NCI-H146 (cell line): ENCODE results near the gene CNMD.
A peak's percentile ranks its signal among the peaks of the same experiment; 100 is the strongest.
"Not testable (repeated sequence)": the region's sequence is repeated elsewhere in the genome, so short reads cannot be mapped to it uniquely, and the experiment has no call there.

Experiments used
- DNase-seq: peaks from one replicate; lab custom pipeline; 2025; lab: John Stamatoyannopoulos, UW

Gene CNMD

GRCh38 chr13:52686376-52686775 is 53.2 kb downstream of the CNMD start:
- no peak for DNase-seq

- not testable (repeated sequence) for DNase-seq
Observed at GRCh38 chr13:52685806-52686205, 53.8 kb downstream of the CNMD start.

GRCh38 chr13:52677823-52678222 is 61.8 kb downstream of the CNMD start:
- DNase-seq = no peak

- no peak for DNase-seq
Observed at GRCh38 chr13:52673465-52673864, 66.2 kb downstream of the CNMD start.

- no peak for DNase-seq
Observed at GRCh38 chr13:52670726-52671125, 68.9 kb downstream of the CNMD start.

- no peak for DNase-seq
Observed at GRCh38 chr13:52669677-52670076, 69.9 kb downstream of the CNMD start.

- DNase-seq = peak; percentile 19
Observed at GRCh38 chr13:52665325-52665724, 74.3 kb downstream of the CNMD start.

GRCh38 chr13:52664272-52664671 is 75.3 kb downstream of the CNMD start:
- DNase-seq = no peak

- DNase-seq = no peak
Observed at GRCh38 chr13:52659340-52659739, 80.3 kb downstream of the CNMD start.
